GM12878 (cell line): ENCODE data around the gene ATF4. TPM values are rescaled to one million over a fixed set of nuclear protein-coding genes. Genes with fewer than 3 reads are reported as not detected.

Source experiments
- EGR1 ChIP-seq, 2 experiments: IDR thresholded peaks; 1 replicate in 1 of 2; 2 replicates in 1 of 2; pipeline ENCODE4 v1.6.1; 2011 to 2012; ENCODE audit warnings: low read depth in 2 of 2, low read length in 2 of 2, borderline replicate concordance in 1 of 2, mild to moderate bottlenecking in 1 of 2, moderate library complexity in 1 of 2
- ESRRA ChIP-seq: IDR thresholded peaks from 2 replicates; pipeline ENCODE4 v1.6.1; 2012; ENCODE audit warnings: mild to moderate bottlenecking, low read length, improper control_type of control experiment
- FOS ChIP-seq: IDR thresholded peaks from 3 replicates; pipeline ENCODE4 v1.6.1; 2011; ENCODE audit warnings: borderline replicate concordance; ENCODE audit not compliant: insufficient read length; ENCODE audit errors: extremely low read depth
- GATAD2B ChIP-seq: fragments of 450-650 bp; conservative IDR thresholded peaks from 2 replicates; pipeline ENCODE4 v1.6.1; 2017; ENCODE audit warnings: low read depth, mild to moderate bottlenecking, moderate library complexity
- IKZF1 ChIP-seq: fragments of 450-650 bp; conservative IDR thresholded peaks from 2 replicates; pipeline ENCODE4 v1.6.1; 2017; ENCODE audit warnings: antibody characterized with exemption, mild to moderate bottlenecking
- MXI1 ChIP-seq: fragments of 150-350 bp; IDR thresholded peaks from 2 replicates; pipeline ENCODE4 v1.6.1; 2011; ENCODE audit warnings: low read depth, mild to moderate bottlenecking, inconsistent platforms, low read length, improper control_type of control experiment
- PAX5 ChIP-seq: IDR thresholded peaks from 2 replicates; pipeline ENCODE4 v1.6.1; 2011; ENCODE audit warnings: low read depth, low read length, borderline replicate concordance
- SP1 ChIP-seq: IDR thresholded peaks from one replicate; pipeline ENCODE4 v1.6.1; 2011; ENCODE audit warnings: low read depth, low read length
- SPI1 ChIP-seq: IDR thresholded peaks from 2 replicates; pipeline ENCODE4 v1.6.1; 2011; ENCODE audit warnings: low read depth, mild to moderate bottlenecking, low read length, moderate library complexity, borderline replicate concordance; ENCODE audit not compliant: insufficient read depth
- TARDBP ChIP-seq: IDR thresholded peaks from 2 replicates; pipeline ENCODE4 v1.6.1; 2016; ENCODE audit warnings: borderline replicate concordance
- YY1 ChIP-seq: IDR thresholded peaks from 2 replicates; pipeline ENCODE4 v1.6.1; 2011; ENCODE audit warnings: low read depth, mild to moderate bottlenecking, low read length
- polyA plus RNA-seq, 11 experiments: library from polyadenylated mRNA; depleted of rRNA in 4 of 11; unstranded in 6 of 11; stranded (reverse) in 5 of 11; fragments of >200 nt; fragmentation: Nextera tagmentation in 4 of 11; fragmentation: Illumina TruSeq in 1 of 11; extraction: Ambion mirVana in 4 of 11; extraction: Trizol in 1 of 11; gene quantifications; 1 replicate in 1 of 11; 2 replicates in 10 of 11; pipeline versions ENCODE4 v1.2.1 to v1.2.3, GENCODE V29; 2011 to 2016; ENCODE audit warnings: inconsistent platforms in 2 of 11, missing spikeins in 2 of 11, low read depth in 1 of 11
- total RNA-seq, 4 experiments: library from RNA; depleted of rRNA in 3 of 4; stranded (reverse); fragments of >200 nt in 3 of 4; fragmentation: Illumina TruSeq in 1 of 4; extraction: Trizol in 1 of 4; gene quantifications; 2 replicates each; pipeline versions ENCODE4 v1.2.1 to v1.2.3, GENCODE V29; 2013 to 2021
- TF ChIP-seq, protein P1 (sequence below): fragments of 450-650 bp; IDR thresholded peaks from 2 replicates; pipeline ENCODE4 v1.6.1; 2017; ENCODE audit warnings: low read depth, mild to moderate bottlenecking, moderate library complexity
- TF ChIP-seq, protein P2 (sequence below): fragments of 450-650 bp; IDR thresholded peaks from 2 replicates; pipeline ENCODE4 v1.6.1; 2017; ENCODE audit warnings: mild to moderate bottlenecking, low read depth, inconsistent platforms; ENCODE audit not compliant: poor library complexity, severe bottlenecking
- TF ChIP-seq, protein P3 (sequence below): fragments of 150-350 bp; IDR thresholded peaks from 2 replicates; pipeline ENCODE4 v1.6.1; 2016; ENCODE audit warnings: low read depth, low read length
- TF ChIP-seq, protein P4 (sequence below): IDR thresholded peaks from 2 replicates; pipeline ENCODE4 v1.6.1; 2011; ENCODE audit warnings: borderline replicate concordance, low read depth, mild to moderate bottlenecking, moderate library complexity, mixed read lengths, low read length; ENCODE audit not compliant: insufficient read depth; ENCODE audit errors: extremely low read length
- TF ChIP-seq, protein P5 (sequence below): IDR thresholded peaks from 2 replicates; pipeline ENCODE4 v1.6.1; 2012; ENCODE audit warnings: mild to moderate bottlenecking, low read depth, low read length

Gene ATF4
- total and polyA plus RNA-seq, 10 of the 15 experiments (the other 5 are each of a cell fraction or from before 2014, with no cell fraction given): 88.3 to 605 (median 320) TPM

DNA sequence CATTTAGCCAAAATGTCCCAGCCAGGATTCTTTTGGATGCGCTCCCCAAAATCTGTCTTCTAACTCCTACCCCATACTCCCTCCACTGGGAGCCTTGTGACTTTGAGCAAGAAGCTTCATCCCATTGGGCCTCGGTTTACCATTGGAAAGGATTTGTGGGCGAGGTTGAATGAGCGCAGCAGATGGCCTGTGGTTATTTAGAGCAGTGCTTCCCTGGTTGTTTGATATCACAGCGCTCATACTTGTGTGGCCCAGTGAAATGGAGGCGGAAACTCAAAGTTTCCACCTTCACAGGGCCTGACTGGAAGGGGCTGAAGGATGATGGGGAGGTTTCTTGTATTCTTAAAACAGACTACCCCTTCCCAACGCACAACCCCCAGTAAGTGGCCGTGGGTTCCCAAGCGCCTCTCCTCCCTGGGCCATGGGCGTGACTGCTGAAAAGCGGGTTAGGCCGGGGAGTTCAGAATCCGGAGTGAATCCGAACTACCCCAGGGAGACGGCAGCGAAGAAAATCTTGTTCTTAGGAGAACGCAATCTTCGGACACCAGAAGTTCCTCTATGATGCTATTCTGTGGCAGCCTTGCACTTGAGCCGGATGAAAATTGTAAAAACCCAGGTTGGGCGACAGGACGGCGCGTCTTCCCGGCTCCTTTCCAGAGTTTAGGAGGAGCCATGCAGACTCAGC is 1.2 kb upstream of the ATF4 start (continued):
- TF ChIP-seq, protein P1, sequence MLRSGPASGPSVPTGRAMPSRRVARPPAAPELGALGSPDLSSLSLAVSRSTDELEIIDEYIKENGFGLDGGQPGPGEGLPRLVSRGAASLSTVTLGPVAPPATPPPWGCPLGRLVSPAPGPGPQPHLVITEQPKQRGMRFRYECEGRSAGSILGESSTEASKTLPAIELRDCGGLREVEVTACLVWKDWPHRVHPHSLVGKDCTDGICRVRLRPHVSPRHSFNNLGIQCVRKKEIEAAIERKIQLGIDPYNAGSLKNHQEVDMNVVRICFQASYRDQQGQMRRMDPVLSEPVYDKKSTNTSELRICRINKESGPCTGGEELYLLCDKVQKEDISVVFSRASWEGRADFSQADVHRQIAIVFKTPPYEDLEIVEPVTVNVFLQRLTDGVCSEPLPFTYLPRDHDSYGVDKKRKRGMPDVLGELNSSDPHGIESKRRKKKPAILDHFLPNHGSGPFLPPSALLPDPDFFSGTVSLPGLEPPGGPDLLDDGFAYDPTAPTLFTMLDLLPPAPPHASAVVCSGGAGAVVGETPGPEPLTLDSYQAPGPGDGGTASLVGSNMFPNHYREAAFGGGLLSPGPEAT: peak; percentile 67; the same call in 1 of the 2 replicates
- TF ChIP-seq TARDBP: no peak
- TF ChIP-seq EGR1 (IDR thresholded peaks at IDR 0.05; ENCODE audit: borderline replicate concordance in 1 of 2, low read depth in 2 of 2, low read length in 2 of 2): 0 out of 3 replicates have a peak, but pooled peaks of 1 of the 2 experiments have one; percentile 16
- TF ChIP-seq, protein P2, sequence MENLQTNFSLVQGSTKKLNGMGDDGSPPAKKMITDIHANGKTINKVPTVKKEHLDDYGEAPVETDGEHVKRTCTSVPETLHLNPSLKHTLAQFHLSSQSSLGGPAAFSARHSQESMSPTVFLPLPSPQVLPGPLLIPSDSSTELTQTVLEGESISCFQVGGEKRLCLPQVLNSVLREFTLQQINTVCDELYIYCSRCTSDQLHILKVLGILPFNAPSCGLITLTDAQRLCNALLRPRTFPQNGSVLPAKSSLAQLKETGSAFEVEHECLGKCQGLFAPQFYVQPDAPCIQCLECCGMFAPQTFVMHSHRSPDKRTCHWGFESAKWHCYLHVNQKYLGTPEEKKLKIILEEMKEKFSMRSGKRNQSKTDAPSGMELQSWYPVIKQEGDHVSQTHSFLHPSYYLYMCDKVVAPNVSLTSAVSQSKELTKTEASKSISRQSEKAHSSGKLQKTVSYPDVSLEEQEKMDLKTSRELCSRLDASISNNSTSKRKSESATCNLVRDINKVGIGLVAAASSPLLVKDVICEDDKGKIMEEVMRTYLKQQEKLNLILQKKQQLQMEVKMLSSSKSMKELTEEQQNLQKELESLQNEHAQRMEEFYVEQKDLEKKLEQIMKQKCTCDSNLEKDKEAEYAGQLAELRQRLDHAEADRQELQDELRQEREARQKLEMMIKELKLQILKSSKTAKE: no peak
- TF ChIP-seq FOS: no peak
- TF ChIP-seq MXI1: no peak; the same call in 1 of the 2 replicates
- TF ChIP-seq PAX5: no peak
- TF ChIP-seq, protein P3, sequence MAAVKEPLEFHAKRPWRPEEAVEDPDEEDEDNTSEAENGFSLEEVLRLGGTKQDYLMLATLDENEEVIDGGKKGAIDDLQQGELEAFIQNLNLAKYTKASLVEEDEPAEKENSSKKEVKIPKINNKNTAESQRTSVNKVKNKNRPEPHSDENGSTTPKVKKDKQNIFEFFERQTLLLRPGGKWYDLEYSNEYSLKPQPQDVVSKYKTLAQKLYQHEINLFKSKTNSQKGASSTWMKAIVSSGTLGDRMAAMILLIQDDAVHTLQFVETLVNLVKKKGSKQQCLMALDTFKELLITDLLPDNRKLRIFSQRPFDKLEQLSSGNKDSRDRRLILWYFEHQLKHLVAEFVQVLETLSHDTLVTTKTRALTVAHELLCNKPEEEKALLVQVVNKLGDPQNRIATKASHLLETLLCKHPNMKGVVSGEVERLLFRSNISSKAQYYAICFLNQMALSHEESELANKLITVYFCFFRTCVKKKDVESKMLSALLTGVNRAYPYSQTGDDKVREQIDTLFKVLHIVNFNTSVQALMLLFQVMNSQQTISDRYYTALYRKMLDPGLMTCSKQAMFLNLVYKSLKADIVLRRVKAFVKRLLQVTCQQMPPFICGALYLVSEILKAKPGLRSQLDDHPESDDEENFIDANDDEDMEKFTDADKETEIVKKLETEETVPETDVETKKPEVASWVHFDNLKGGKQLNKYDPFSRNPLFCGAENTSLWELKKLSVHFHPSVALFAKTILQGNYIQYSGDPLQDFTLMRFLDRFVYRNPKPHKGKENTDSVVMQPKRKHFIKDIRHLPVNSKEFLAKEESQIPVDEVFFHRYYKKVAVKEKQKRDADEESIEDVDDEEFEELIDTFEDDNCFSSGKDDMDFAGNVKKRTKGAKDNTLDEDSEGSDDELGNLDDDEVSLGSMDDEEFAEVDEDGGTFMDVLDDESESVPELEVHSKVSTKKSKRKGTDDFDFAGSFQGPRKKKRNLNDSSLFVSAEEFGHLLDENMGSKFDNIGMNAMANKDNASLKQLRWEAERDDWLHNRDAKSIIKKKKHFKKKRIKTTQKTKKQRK: no peak
- TF ChIP-seq YY1: 0 out of 2 replicates have a peak, but pooled peaks have one; percentile 15
- peak; percentile 68 for TF ChIP-seq SP1
- TF ChIP-seq, protein P4, sequence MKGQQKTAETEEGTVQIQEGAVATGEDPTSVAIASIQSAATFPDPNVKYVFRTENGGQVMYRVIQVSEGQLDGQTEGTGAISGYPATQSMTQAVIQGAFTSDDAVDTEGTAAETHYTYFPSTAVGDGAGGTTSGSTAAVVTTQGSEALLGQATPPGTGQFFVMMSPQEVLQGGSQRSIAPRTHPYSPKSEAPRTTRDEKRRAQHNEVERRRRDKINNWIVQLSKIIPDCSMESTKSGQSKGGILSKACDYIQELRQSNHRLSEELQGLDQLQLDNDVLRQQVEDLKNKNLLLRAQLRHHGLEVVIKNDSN: no peak
- TF ChIP-seq, protein P5, sequence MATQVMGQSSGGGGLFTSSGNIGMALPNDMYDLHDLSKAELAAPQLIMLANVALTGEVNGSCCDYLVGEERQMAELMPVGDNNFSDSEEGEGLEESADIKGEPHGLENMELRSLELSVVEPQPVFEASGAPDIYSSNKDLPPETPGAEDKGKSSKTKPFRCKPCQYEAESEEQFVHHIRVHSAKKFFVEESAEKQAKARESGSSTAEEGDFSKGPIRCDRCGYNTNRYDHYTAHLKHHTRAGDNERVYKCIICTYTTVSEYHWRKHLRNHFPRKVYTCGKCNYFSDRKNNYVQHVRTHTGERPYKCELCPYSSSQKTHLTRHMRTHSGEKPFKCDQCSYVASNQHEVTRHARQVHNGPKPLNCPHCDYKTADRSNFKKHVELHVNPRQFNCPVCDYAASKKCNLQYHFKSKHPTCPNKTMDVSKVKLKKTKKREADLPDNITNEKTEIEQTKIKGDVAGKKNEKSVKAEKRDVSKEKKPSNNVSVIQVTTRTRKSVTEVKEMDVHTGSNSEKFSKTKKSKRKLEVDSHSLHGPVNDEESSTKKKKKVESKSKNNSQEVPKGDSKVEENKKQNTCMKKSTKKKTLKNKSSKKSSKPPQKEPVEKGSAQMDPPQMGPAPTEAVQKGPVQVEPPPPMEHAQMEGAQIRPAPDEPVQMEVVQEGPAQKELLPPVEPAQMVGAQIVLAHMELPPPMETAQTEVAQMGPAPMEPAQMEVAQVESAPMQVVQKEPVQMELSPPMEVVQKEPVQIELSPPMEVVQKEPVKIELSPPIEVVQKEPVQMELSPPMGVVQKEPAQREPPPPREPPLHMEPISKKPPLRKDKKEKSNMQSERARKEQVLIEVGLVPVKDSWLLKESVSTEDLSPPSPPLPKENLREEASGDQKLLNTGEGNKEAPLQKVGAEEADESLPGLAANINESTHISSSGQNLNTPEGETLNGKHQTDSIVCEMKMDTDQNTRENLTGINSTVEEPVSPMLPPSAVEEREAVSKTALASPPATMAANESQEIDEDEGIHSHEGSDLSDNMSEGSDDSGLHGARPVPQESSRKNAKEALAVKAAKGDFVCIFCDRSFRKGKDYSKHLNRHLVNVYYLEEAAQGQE: no peak
- TF ChIP-seq ESRRA: no peak
- TF ChIP-seq SPI1: no peak
- TF ChIP-seq IKZF1: peak; percentile 54
- no peak for TF ChIP-seq GATAD2B
